HG02678 (cell line): ENCODE data around the gene TMEM236.

Experiments
- ATAC-seq: cut with Tn5 transposase; IDR thresholded peaks from one replicate; pipeline ENCODE4 v1.9.1; 2021; ENCODE audit warnings: mild to moderate bottlenecking, moderate library complexity; ENCODE audit not compliant: unreplicated experiment

The TMEM236 gene

DNA sequence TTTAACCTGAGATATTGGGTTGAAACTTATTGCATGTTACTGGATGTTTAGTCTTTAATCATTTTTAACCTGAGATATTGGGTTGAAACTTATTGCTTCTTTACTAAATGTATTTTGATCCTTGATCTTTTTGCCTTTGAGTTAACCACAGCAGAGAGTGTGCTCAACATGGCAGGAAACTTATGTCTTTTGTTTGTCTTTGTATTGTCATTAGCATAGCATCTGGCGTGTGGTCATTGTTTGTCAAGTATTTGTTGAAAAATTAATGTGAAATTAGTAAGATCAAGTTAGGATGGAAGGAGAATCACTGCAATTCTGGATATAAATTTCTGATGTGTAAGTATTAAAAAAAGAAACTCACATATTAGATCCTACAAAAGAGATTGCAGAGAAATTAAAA is 65.3 kb downstream of the TMEM236 start:
- no peak for ATAC-seq

- no peak for ATAC-seq
Observed at GRCh38 chr10:17817790-17818189, 65.8 kb downstream of the TMEM236 start.

- no peak for ATAC-seq
Observed at GRCh38 chr10:17819836-17820235, 67.8 kb downstream of the TMEM236 start.

DNA sequence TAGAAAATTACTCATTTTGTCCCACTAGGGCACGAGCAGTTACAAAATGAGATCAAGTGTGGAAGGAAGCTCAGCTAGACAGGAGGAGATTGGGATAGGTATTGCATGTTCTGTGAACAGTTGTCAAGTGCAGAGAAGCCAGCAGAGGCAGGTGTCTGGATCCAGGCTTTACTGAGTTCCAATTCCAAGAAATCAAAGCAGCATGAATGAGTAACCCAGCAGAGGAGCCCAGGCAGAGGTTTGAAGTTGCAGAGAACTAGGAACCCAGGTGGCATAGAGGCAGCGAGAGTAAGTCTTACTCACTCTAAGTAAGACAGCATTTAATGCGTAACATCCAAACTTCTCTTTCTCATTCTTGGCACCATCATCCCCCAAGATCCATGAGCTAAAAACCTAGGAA is 68.9 kb downstream of the TMEM236 start:
- no peak for ATAC-seq

GRCh38 chr10:17821893-17822292 is 69.9 kb downstream of the TMEM236 start:
- no peak for ATAC-seq

DNA sequence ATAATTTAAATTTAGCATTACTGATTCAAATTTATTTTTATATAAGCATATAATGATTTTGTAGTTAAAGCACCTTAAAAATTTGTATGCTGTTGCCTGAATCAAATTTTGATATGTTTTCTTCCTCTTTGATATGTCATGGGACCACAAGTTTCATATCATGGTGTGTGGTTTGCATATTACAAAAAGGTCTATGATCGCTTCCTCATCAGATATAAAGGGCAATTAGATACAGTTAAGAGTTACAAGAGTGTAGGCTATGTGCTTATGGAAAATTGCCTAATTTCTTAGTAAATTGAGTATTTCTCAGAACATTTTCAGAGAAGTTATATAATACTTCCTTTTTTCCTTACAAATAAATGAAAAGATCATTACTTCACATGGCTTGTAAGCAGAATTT is 79.3 kb downstream of the TMEM236 start:
- ATAC-seq, result no peak

DNA sequence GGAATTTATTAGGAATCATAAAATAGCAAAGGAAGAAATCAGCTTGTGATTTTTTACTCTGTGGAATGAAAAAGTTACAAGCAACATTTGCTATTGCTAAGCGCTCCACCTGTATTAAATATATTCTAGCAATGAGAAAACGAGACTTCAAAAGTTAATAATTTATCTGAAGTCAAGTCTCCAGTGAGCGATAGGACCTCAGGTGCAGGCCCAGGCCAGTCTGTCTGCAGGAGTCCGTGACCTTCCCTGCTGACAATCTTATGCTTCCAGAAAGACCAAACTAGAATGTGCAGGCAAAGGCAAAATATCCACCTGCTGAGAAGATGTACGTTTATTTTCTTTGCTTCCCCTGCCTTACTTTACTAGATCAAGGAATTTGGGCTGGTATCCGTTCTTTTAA is 79.9 kb downstream of the TMEM236 start:
- no peak for ATAC-seq

- ATAC-seq, result no peak
Observed at GRCh38 chr10:17833656-17834055, 81.7 kb downstream of the TMEM236 start.

GRCh38 chr10:17835688-17836087 is 83.7 kb downstream of the TMEM236 start:
- no peak for ATAC-seq

GRCh38 chr10:17836942-17837341 is 84.9 kb downstream of the TMEM236 start:
- ATAC-seq, result no peak

DNA sequence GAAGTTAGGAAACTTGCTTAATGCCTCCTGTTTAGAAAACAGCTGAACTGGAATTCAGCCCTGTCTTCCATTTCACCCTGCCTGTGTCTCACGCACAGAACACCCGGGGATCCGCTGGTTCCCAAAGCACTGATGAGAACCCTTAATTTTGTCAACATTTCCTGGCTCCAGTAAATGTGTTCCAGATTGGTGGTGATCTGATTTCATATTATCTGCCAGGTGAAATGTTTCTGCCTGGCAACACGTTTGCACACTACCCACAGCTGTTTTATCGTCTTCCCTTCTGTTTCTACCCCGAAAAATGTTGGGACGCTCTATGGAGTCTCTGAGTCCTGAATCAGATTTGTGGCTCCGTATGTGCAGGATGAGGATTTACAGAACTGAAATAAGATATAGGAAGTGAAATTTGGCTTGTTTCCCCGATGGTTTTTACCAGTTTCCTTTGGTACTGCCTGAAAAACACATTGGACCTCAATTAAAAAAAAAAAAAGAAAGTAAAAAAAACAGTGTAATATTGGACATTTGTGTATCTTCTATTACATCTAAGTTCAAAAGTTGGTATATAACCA is 86.2 kb downstream of the TMEM236 start:
- no peak for ATAC-seq

GRCh38 chr10:17841050-17841449 is 89.0 kb downstream of the TMEM236 start:
- no peak for ATAC-seq

DNA sequence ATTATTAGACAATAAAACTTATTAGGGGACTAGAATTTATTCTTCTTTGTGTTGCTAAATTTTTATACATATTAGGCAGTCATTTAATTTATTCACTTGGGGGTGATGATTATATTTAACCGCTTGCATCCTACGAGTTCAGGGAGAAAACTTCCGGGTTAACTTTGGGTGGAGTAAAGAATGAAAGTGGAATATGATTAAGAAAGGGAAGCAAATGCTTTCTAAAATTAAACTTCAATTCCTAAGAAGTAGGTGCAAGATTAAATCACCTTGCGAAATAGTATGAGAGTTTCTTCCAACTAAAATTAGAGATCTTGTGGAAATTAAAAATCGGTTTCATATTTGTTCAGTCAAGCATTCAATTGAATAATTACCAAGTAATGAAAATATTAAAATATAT is 90.6 kb downstream of the TMEM236 start:
- ATAC-seq, result no peak

DNA sequence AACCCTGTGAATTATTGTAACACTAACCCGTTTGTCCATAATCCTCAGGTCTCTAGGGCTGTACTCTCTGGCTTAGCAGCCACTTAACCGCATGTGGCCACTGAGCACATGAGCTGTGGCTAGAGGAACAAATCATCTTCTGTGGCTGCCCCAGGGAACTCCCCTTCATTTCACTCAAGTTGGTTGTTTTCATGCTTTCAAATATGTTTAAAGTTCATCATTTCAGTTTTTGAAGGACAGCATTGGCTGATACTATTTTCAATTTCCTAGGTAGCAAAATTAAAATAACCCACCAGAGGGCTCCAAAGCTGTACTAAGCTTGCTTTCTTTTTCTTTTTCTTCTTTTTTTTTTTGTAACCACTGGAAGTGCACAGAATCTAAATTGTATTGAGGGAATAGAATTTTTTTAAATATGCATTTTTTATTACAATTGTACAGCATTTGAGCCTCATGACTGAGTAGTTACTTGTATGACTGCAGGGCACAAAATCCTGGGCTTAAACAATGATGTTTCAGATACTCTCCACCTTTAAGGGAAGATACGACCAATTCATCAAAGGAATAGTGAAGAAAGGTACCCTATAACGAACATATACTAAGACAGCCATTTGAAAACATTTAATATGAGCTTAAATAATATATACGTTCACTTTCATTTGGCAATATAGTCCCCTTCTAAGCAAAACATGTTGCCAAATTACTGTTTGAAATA is 95.7 kb downstream of the TMEM236 start:
- ATAC-seq, result no peak

DNA sequence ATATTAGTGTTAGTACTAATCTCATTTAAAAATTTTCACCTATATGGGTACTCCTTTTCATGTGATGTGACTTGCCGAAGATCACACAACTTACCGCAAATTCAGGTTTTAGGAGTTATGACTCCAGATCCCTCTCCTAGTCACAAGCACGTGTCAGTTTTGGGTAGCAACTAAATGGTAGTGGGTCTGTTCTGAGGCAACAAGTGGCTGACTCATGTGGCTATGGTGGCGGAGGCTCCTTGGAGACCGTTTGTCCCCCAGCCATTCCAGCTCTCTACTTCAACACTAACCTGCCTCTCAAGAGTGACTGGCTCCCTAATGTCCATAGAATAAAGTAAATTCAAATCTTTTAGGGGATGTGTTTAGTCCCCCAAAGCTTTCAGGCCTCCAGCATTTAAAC is 96.6 kb downstream of the TMEM236 start:
- ATAC-seq, result no peak
